Measurements from ENCODE around the gene IL37. TPM values are rescaled to one million over a fixed set of nuclear protein-coding genes. Genes with fewer than 3 reads are reported as not detected.
A peak's percentile ranks its signal among the peaks of the same experiment; 100 is the strongest.

Gene IL37, protein sequence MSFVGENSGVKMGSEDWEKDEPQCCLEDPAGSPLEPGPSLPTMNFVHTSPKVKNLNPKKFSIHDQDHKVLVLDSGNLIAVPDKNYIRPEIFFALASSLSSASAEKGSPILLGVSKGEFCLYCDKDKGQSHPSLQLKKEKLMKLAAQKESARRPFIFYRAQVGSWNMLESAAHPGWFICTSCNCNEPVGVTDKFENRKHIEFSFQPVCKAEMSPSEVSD
- total RNA-seq (1 to 10 TPM in 1 of 2 donors, not detected in 1; 1.1 TPM), polyA plus RNA-seq (ENCODE audit: insufficient read length in 6 of 6) (under 1 TPM in 3 of 6 donors, not detected in 3; 0.21 to 0.35 (median 0.26) TPM)
- long read RNA-seq, donor 1 = 0 reads
- long read RNA-seq, donor 2 = 0 reads
- long read RNA-seq, donor 3 = 0 reads
- long read RNA-seq, donor 4 = 0 reads
- long read RNA-seq, donor 5 = 0 reads
- long read RNA-seq, donor 6 = 0 reads
- long read RNA-seq, donor 7 = 0 reads
- long read RNA-seq, donor 8 = 0 reads
- long read RNA-seq, donor 9 = 0 reads
- long read RNA-seq, donor 10 = 0 reads
- long read RNA-seq, donor 11 = 0 reads
- long read RNA-seq, donor 12 = 0 reads

DNA sequence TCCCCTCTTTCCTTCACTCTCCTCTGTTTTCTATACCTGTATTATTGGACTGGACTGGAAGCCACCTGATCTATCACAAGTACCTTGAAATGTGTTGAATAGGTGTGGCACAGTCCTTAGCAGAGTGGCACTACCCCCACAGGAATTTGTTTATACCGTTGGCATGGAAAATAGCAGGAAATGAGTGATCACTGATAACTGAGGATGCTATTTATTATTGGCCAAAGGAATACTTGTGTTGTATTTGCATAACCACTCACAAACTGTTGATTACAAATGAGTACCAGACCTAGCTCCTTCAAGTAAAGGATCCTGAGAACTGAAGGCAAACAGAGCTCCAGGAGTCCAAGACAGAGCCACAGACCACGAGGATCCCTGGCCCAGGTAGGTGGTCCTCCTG, at the start of gene IL37:
Gene IL37 (plus strand): TSS at position 301 of the 400 bp plus-strand sequence. CDS start 1,848 bp downstream, outside the sequence.
- Histone ChIP-seq H3K9me3 (no peaks in the 10 kb centered on the region), H3K27ac (no peak within 1 kb of the TSS), H3K4me1 (peaks cover 0 to 4% of the 10 kb centered on the region in 2 donors), H3K4me3 (no peak within 1 kb of the TSS), H3K36me3 (no peaks in the 10 kb centered on the region), H3K27me3 (no peaks in the 10 kb centered on the region)
- TF ChIP-seq, protein P1, sequence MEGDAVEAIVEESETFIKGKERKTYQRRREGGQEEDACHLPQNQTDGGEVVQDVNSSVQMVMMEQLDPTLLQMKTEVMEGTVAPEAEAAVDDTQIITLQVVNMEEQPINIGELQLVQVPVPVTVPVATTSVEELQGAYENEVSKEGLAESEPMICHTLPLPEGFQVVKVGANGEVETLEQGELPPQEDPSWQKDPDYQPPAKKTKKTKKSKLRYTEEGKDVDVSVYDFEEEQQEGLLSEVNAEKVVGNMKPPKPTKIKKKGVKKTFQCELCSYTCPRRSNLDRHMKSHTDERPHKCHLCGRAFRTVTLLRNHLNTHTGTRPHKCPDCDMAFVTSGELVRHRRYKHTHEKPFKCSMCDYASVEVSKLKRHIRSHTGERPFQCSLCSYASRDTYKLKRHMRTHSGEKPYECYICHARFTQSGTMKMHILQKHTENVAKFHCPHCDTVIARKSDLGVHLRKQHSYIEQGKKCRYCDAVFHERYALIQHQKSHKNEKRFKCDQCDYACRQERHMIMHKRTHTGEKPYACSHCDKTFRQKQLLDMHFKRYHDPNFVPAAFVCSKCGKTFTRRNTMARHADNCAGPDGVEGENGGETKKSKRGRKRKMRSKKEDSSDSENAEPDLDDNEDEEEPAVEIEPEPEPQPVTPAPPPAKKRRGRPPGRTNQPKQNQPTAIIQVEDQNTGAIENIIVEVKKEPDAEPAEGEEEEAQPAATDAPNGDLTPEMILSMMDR (IDR thresholded peaks at IDR 0.05) = no peak
- DNase-seq (no peak), ATAC-seq (peak; percentile 64)
- intact Hi-C loops (cut with DNase I) = no loop called here

DNA sequence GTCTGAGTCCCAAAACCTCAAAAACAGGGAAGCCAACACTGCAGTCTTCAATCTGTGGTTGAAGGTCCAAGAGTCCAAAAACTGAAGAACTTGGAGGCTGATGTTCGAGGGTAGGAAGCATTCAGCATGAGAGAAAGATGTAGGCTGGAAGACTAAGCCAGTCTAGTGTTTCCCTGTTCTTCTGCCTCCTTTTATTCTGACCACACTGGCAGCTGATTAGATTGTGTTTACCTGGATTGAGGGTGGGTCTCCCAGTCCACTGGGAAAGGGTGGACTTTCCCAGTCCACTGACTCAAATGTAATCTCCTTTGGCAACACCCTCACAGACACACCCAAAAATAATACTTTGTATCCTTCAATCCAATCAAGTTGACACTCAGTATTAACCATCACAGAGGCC, 46.9 kb upstream of the IL37 start:
- Histone ChIP-seq H3K27ac (no peak overlapping the region), H3K27me3 (no peaks in the 10 kb centered on the region), H3K4me1 (peaks cover 0 to 2% of the 10 kb centered on the region in 2 donors), H3K4me3 (no peak overlapping the region), H3K9me3 (peaks cover 5 to 29% of the 10 kb centered on the region in 2 donors), H3K36me3 (no peaks in the 10 kb centered on the region)
- intact Hi-C loops (cut with DNase I) = no loop called here
- DNase-seq (no peak), ATAC-seq (no peak)
- TF ChIP-seq, protein P1 (IDR thresholded peaks at IDR 0.05) = no peak

DNA sequence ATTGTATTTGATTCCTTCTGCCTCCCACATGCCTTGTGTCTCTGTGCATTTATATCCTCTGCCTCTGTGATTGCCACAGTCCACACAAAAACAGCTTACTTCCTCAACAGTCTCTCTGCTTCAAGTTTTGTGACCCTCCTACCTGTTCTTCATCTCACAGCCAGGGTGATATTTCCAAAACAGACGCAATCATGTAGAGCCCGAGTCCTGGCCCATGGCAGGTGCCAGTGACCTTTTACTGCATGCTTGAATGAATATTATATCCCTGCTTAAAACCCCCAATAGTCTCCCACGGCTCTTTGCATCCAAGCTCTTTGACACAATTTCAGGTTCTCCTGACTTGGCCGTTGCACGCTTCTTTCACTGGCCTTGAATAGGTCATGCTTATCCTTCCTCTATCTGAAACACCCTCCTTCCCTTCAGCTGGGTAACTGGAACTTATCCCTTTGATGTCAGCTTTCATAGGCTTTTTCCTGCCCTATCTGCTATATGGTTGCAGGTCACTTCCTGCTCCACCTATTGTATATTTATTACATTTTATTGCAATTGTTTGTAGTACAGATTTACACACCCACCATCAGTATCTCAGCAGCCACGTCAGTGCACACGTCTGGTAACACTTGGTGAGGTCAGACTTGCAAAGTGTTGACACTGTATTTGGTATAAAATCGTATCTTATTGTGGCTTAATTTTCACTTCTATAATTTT, 44.7 kb upstream of the IL37 start:
- ATAC-seq (no peak), DNase-seq (no peak)
- TF ChIP-seq, protein P1 (IDR thresholded peaks at IDR 0.05) = no peak
- Histone ChIP-seq H3K4me3 (no peak overlapping the region), H3K4me1 (peaks cover 0 to 24% of the 10 kb centered on the region in 2 donors), H3K9me3 (peaks cover 0 to 9% of the 10 kb centered on the region in 2 donors), H3K36me3 (no peaks in the 10 kb centered on the region), H3K27ac (no peak overlapping the region), H3K27me3 (no peaks in the 10 kb centered on the region)
- intact Hi-C loops (cut with DNase I) = no loop called here

DNA sequence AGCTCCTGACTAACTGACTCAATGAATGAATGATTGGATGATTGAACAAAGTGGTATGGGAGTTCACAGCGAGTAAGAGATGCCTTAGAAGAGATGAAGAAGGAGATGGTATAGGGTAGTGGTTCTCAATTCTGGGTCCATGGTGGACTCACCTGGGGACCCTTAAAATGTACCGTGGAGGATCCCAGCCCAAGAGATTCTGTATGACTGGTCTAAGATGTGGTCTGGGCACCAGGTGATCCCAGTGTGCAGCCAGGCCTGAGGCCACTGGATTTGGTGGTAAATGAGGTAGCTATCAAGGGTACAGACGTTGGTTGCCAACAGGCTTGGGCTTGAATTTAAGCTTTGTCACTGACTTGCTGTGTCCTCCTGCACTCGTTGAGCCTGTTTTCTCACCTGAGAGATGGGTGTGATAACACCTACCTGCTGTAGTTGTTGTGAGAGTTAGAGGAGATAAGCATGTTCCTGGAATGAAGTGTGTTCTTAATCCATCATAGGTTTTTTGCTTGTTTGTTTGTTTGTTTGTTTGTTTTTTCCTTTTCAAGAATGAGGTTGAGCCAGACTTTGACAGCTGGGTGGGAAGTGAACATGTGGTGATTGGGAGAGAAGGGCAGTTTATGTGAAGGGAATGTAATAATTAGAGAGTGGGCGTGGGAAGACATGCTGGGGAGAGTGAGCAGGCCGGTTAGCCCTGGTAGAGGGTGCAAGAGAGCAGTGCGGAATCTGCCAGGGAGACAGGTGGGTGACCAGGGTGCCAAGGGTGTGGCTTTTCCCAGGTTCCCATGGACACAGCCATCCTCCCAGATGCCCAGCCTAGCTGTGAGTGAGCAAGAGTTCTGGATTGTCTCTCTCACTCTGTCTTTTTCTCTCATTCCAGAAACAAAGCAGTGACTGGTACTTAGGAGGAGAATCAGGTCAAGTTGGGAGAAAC, 43.0 kb upstream of the IL37 start:
- H3K36me3 ChIP-seq = no peaks in the 10 kb centered on the region
- peaks cover 0 to 27% of the 10 kb centered on the region in 2 donors for H3K4me1 ChIP-seq
- H3K4me3 ChIP-seq = no peak overlapping the region
- H3K27me3 ChIP-seq = no peaks in the 10 kb centered on the region
- no peaks in the 10 kb centered on the region for H3K9me3 ChIP-seq
- no peak overlapping the region for H3K27ac ChIP-seq
- no peak for ATAC-seq
- intact Hi-C loops (cut with DNase I) = no loop called here
- DNase-seq = no peak
- TF ChIP-seq, protein P1 (IDR thresholded peaks at IDR 0.05) = no peak

Data from left lung (tissue), 14 donors.